HG03571 (cell line): Measurements from ENCODE around the gene ZNF483.
A peak's percentile ranks its signal among the peaks of the same experiment; 100 is the strongest.
"Not testable (repeated sequence)": the region's sequence is repeated elsewhere in the genome, so short reads cannot be mapped to it uniquely, and the experiment has no call there.

Experiments used
- ATAC-seq: cut with Tn5 transposase; IDR thresholded peaks from one replicate; pipeline ENCODE4 v1.9.1; 2021; ENCODE audit not compliant: unreplicated experiment

The ZNF483 gene

GRCh38 chr9:111525056-111525977 is at the start of gene ZNF483:
ZNF483 (plus strand) TSS chr9:111525179; CDS start chr9:111527396, 2,217 bp downstream.
- ATAC-seq: no peak

DNA sequence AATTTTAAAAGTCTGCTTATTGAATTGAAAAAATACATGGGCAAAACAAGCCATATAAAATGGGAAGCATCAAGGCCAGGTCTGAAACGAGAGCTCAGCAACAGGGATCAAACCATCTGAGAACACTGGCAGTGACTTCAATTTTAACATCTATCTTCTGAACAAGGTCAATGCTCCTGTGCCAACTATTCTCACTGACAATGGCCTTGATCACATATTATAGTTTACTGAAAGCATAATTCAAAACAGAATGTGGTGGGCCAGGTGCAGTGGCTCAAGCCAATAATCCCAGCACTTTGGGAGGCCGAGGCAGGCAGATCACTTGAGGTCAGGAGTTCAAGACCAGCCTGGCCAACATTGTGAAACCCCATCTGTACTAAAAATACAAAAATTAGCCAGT is 49.8 kb upstream of the ZNF483 start:
- ATAC-seq: no peak

DNA sequence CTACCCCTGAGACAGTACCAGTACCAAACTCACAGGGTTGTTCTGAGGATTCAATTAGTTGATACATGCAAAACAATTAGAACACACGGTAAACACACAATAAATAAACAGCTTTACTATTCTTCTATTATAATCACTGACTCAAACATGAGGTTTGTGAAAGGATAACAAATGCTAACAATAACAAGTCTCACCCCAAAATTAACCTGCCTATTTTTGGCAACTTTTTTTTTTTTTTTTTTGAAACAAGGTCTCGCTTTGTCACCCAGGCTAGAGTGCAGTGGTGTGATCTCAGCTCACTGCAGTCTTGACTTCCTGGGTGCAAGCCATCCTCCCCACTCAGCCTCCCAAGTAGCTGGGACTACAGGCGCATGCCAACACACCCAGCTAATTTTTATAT is 47.3 kb upstream of the ZNF483 start:
- no peak for ATAC-seq

DNA sequence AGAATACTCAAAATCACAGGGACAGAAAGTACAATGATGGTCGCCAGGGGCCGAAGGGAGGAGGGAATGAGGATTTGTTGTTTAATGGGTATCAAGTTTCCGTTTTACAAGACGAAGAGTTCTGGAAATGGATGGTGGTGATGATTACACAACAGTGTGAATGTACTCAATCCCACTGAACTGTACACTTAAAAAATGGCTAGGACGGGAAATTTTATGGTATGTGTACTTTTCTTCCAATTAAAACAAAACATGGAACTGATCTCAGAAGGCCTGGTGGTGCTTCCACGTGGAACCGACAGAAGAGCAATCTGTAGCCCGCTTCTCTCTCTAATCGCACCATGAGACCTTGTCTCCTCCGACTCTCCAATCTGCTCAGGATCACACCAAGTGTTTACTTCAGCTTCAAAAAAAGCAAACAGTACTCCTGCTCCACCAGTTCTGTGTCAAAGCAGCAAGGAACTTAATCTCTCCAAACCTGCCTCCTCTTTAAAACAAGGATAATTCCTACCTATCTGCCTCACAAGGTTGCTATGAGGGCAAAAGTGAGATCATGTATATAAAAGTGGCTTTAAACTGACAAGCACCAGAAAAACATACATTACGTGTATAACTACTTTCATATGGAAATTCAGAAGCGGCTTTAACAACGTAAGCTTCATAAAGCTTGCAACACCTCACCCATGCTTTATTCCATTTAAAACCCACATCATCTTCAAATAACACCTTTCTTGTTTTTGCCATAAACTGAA is 42.9 kb upstream of the ZNF483 start:
- no peak for ATAC-seq

DNA sequence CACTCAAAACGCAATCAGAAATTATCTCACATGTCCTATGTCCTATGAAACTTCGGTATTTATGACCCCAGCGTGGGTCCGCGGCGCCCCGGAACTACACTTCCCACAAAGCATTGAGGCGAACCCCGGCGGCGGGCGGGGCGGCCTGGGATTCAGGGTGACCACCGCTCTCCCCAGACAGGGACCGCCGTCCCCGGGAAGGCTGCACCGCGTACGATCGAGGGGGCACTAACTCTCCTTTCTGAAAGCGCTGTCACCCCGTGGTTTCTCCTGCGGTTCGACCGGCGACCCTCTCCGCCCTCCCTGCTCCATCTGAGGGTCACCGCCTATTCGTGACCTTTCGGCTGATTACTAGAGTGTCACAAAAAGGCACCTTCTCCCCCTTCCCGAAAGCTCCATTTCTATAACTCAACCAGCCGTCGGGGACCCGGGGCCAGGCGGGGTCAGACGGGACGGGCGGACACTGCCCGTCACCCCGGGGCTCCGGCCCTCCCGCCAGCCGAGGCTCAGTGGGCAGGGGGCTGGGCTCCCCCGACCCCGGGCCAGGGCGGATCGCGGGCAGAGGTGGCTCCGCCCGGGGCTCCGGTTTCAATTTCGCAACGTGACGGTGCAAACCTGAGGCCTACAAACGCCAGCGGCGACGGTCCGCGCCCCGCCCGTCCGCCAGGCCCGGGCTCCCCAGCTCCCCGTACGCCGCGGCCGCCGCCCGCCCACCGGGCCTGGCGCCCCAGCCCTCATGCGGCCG is 42.1 kb upstream of the ZNF483 start:
- peak; percentile 55 for ATAC-seq

DNA sequence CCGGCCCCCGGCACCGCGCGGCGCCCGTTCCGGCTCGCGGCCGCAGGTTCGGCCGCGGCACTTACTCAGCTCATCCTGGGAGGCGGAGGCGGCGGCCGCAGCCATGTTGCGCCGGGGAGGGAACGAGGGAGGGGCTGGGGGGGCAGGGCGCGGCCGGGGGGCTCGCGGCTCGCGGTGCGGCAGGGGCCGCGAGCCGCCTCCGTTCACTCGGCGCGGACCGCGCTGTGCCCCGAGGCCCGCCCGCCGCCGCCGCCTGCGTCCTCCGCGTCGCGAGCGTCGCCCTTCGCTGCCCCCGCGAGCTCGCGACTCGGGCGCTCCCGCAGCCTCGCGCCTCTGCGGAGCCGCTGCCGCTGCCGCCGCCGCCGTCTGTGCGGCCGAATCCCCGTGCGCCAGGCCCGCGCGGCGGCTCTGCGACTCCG is 41.5 kb upstream of the ZNF483 start:
- ATAC-seq: peak; percentile 35

DNA sequence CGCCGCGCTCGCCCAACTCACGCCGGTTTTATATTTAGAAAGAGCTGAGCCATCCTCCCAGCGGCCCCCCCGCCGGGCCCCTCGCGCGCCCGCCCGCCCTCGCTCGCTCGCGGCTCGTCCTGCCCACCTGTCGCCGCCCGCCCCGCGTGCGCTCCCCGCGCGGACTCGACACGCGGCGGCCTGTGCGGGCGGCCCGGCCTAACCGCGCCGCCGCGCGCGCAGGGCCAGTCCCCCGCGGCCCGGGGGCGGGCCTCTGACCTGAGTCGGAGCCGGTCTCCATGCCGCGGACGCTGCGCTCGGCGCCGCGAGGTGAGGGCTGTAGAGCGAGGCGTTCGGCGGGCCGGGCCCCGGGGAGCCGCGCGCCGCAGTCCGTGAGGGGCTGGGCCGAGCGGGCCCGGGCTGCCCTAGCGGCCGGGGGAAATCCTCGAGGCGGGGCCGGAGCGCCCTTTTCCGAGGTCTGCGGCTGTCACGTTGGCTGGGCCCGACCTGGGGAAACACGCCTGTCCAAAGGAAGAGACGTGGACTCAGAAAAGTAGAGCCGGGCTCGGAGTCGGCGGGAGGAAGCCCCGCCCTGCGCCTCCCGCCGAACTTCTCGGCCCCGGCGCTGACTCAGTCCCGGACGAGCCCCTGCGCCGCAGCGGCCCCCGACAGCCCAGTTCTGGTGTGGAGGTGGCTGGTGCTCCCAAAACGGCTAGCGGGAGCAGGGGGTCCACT is 41.0 kb upstream of the ZNF483 start, which contains the start of gene ECPAS:
Gene ECPAS (minus strand): TSS at position 526 of the 714 bp plus-strand sequence. CDS start 11,465 bp downstream, outside the sequence.
- peak; percentile 52 for ATAC-seq

DNA sequence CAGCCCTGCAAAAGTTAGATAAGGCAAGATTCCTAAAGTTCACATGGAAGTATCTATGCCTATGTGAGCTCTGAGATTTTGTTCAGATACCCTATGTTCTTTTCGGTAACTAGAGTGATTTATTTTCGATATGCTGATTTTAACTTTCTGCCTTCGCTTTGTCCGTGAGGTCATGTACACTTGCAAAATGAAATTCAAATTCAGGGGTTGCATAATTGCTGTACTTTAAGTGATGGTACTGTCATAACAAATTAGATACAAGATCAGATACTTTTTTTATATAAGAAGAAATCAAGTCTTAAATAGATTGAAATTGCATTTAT is 40.4 kb upstream of the ZNF483 start:
- ATAC-seq: no peak

- ATAC-seq: not testable (repeated sequence)
Measured at GRCh38 chr9:111497196-111497595, 27.8 kb upstream of the ZNF483 start.

- no peak for ATAC-seq
Measured at GRCh38 chr9:111501005-111501562, 23.9 kb upstream of the ZNF483 start.

DNA sequence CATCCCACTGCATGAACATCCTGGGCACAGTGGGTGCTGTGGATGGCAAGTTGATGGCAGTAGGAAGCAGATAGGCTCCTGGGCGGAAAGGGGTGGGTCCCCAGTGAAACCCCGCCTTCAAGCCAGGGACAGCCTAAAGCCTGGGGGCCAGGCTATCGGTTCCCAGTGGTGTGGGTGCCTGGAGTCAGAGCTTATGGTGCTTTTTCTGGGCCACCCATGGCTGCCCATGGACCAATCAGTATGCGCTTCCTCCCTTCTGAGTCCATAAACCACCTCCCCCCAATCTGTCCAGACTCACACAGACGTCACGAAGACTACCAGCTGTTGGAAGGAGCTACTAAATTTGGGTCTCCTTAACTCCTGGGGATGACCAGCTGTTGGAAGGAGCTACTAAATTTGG is 23.3 kb upstream of the ZNF483 start:
- no peak for ATAC-seq

DNA sequence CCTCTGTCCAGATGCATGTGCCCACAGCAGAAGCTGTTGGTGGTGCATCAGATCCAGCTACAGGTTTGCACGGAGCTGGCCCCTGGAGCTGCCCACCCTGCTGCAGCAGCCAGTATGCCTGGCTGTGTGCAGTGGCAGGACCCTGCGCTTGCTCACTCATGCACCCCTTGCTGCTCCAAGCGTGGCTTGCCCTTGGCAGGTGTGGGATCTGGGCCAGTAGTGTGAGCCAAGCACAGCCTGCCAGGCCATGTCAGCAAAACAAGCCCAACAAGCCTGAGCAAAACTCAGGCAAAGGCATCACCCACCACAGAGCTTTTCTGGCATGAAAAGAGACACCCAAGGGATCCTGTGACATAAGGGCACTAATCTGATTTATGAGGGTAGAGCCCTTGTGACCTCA is 22.5 kb upstream of the ZNF483 start:
- ATAC-seq: no peak

GRCh38 chr9:111511581-111511980 is 13.4 kb upstream of the ZNF483 start:
- not testable (repeated sequence) for ATAC-seq

DNA sequence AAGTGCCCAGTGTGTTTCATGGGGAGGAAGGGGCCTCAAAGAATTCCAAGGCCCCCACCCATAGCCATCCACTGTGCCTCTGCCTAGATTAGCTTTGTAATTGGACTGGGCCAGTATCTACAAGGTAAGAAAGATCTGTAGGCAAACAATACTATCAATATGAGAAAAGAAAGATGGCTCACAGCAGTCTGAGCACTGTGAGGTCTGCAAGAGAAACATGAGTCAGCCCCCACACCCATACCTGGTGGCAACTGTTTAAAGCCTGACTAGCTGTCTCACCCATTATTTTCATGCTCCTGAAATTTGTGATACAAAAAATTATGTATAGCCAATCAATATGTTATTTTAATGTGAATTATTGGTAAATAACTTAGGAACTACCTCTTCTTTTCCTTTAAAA is 10.0 kb upstream of the ZNF483 start:
- ATAC-seq: no peak

- ATAC-seq: no peak
Measured at GRCh38 chr9:111516061-111516465, 8.9 kb upstream of the ZNF483 start.

DNA sequence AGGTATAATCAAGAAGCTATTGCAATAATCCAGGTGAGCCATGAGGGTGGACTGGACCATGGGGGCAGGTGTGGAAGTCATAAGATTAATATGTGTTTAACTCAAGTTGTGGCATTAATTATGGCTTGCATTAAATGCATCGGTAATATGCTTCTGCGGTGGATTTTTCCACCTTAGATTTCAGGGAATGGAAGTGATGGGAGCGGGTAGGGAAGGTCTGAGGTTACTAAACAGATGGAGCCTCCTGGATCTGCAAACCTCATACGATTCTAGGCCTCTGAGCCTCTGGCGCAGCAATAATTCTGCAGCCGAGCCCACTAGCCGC is 286 bp upstream of the ZNF483 start:
- no peak for ATAC-seq

GRCh38 chr9:111527347-111527746 is 2.4 kb downstream of the ZNF483 start:
- ATAC-seq: no peak

GRCh38 chr9:111529787-111530186 is 4.8 kb downstream of the ZNF483 start:
- no peak for ATAC-seq

- no peak for ATAC-seq
Measured at GRCh38 chr9:111531716-111532115, 6.7 kb downstream of the ZNF483 start.

- no peak for ATAC-seq
Measured at GRCh38 chr9:111533099-111533790, 8.3 kb downstream of the ZNF483 start.
